HS-5 (cell line): ENCODE data around the gene MBD3.

ENCODE experiments used
- DNase-seq: peaks from one replicate; pipeline ENCODE4 v3.0.0-alpha.2; 2012; ENCODE audit warnings: low read depth

MBD3 gene

GRCh38 chr19:1571358-1571757, 21.3 kb downstream of the MBD3 start:
- DNase-seq, result no peak

- DNase-seq, result no peak
Observed at GRCh38 chr19:1570836-1571235, 21.8 kb downstream of the MBD3 start.

GRCh38 chr19:1569997-1570396, 22.7 kb downstream of the MBD3 start:
- DNase-seq, result no peak

GRCh38 chr19:1568320-1569019, 24.2 kb downstream of the MBD3 start, which contains the start of gene MEX3D:
TSS of gene MEX3D (minus strand) at chr19:1568325. CDS start at chr19:1568058, 267 bp downstream.
- DNase-seq, result no peak

GRCh38 chr19:1567848-1568227, 24.8 kb downstream of the MBD3 start:
- no peak for DNase-seq

GRCh38 chr19:1567116-1567847, 25.4 kb downstream of the MBD3 start:
- DNase-seq, result no peak

GRCh38 chr19:1566392-1567115, 26.1 kb downstream of the MBD3 start:
- DNase-seq, result peak; percentile 23

GRCh38 chr19:1563251-1563650, 29.4 kb downstream of the MBD3 start:
- no peak for DNase-seq

- DNase-seq, result no peak
Observed at GRCh38 chr19:1561236-1561842, 31.3 kb downstream of the MBD3 start.

- no peak for DNase-seq
Observed at GRCh38 chr19:1560286-1560882, 32.3 kb downstream of the MBD3 start.

- no peak for DNase-seq
Observed at GRCh38 chr19:1558552-1558951, 34.1 kb downstream of the MBD3 start.

GRCh38 chr19:1556390-1557070, 36.1 kb downstream of the MBD3 start:
- DNase-seq, result no peak

- no peak for DNase-seq
Observed at GRCh38 chr19:1555487-1556389, 36.9 kb downstream of the MBD3 start.

- DNase-seq, result no peak
Observed at GRCh38 chr19:1554968-1555367, 37.7 kb downstream of the MBD3 start.

- no peak for DNase-seq
Observed at GRCh38 chr19:1553415-1553814, 39.2 kb downstream of the MBD3 start.

GRCh38 chr19:1551068-1552040, 41.3 kb downstream of the MBD3 start:
- DNase-seq, result no peak

- DNase-seq, result no peak
Observed at GRCh38 chr19:1549332-1549945, 43.2 kb downstream of the MBD3 start.

- no peak for DNase-seq
Observed at GRCh38 chr19:1540365-1540925, 52.2 kb downstream of the MBD3 start.
